B cell (primary cell): ENCODE measurements around the gene C1QTNF7. TPM values are rescaled to one million over a fixed set of nuclear protein-coding genes. Genes with fewer than 3 reads are reported as not detected.

Source experiments
- ATAC-seq: fragments of 200-7000 bp; cut with Tn5 transposase; one replicate; pipeline ENCODE4 v1.10.0; 2021; ENCODE audit warnings: low read depth, mild to moderate bottlenecking, moderate number of reproducible peaks, moderate library complexity
- CTCF ChIA-PET: fragments of 350-600 bp; sonication (Branson Sonifier 250); formaldehyde crosslinking; loops from one replicate; lab custom pipeline; 2021; ENCODE audit warnings: antibody characterized with exemption, inconsistent platforms; lab: Charles Lee
- POLR2A ChIA-PET: fragments of 350-600 bp; sonication (Branson Sonifier 250); formaldehyde crosslinking; loops from one replicate; lab custom pipeline; 2021; ENCODE audit warnings: antibody characterized with exemption; lab: Charles Lee
- DNase-seq: peaks from one replicate; pipeline ENCODE4 v3.0.0; 2013
- H2AFZ ChIP-seq: 2 replicates; pipeline ENCODE4 v1.6.1; 2012; ENCODE audit warnings: mild to moderate bottlenecking, low read depth, low read length; ENCODE audit not compliant: insufficient read depth, poor library complexity, severe bottlenecking
- H3K27ac ChIP-seq, 2 donors: 1 replicate in 1 of 2; 2 replicates in 1 of 2; pipeline ENCODE4 v1.5.1; 2012 to 2013; ENCODE audit warnings: low read length in 2 of 2, mild to moderate bottlenecking in 2 of 2, moderate library complexity in 1 of 2
- H3K27me3 ChIP-seq, 4 experiments: fragments of 200-600 bp in 1 of 4; sonication (generic) in 1 of 4; replicated peaks in 1 of 4; 1 replicate in 2 of 4; 2 replicates in 2 of 4; pipeline versions ENCODE4 v1.6.1 to v1.7.0; 2013 to 2016; ENCODE audit warnings: low read length in 3 of 4, mild to moderate bottlenecking in 2 of 4, mixed read lengths in 1 of 4, moderate library complexity in 1 of 4; ENCODE audit not compliant: insufficient read depth in 4 of 4, control insufficient read depth in 3 of 4; ENCODE audit errors: control extremely low read depth in 1 of 4
- H3K36me3 ChIP-seq, 2 experiments: replicated peaks in 1 of 2; 1 replicate in 1 of 2; 2 replicates in 1 of 2; pipeline versions ENCODE4 v1.6.1 to v1.7.1; 2013; ENCODE audit warnings: low read length in 1 of 2; ENCODE audit not compliant: insufficient read depth in 2 of 2, control insufficient read depth in 1 of 2; ENCODE audit errors: control extremely low read depth in 1 of 2, extremely low read depth in 1 of 2
- H3K4me1 ChIP-seq, 2 donors: fragments of 200-600 bp in 1 of 2; sonication (generic) in 1 of 2; 1 replicate in 1 of 2; 2 replicates in 1 of 2; pipeline versions ENCODE4 v1.5.1 to v1.6.1; 2013 to 2017; ENCODE audit warnings: low read length in 2 of 2; ENCODE audit not compliant: control insufficient read depth in 2 of 2, insufficient read depth in 2 of 2
- H3K4me2 ChIP-seq: replicated peaks from 2 replicates; pipeline ENCODE3; 2012; ENCODE audit warnings: mild to moderate bottlenecking, low read depth, low read length; ENCODE audit not compliant: poor library complexity, severe bottlenecking
- H3K4me3 ChIP-seq, 5 experiments: fragments of 200-600 bp in 1 of 5; sonication (generic) in 1 of 5; 1 replicate in 3 of 5; 2 replicates in 2 of 5; pipeline versions ENCODE4 v1.5.1 to v1.7.0; 2011 to 2016; ENCODE audit warnings: low read length in 4 of 5, mild to moderate bottlenecking in 4 of 5, low read depth in 2 of 5, control low read depth in 1 of 5, moderate library complexity in 1 of 5; ENCODE audit not compliant: insufficient read depth in 1 of 5; ENCODE audit errors: control extremely low read depth in 1 of 5, extremely low read depth in 1 of 5
- H3K79me2 ChIP-seq: fragments of 200-600 bp; sonication (generic); one replicate; pipeline ENCODE4 v1.6.0; 2016; ENCODE audit warnings: low read length; ENCODE audit not compliant: control insufficient read depth, insufficient read depth
- H3K9ac ChIP-seq: fragments of 200-600 bp; sonication (generic); 2 replicates; pipeline ENCODE4 v1.6.1; 2017; ENCODE audit warnings: mild to moderate bottlenecking, low read length, moderate library complexity
- H3K9me3 ChIP-seq, 3 donors: one replicate each; pipeline versions ENCODE4 v1.6.1 to v1.7.1; 2013; ENCODE audit warnings: low read length in 2 of 3; ENCODE audit not compliant: control insufficient read depth in 2 of 3, insufficient read depth in 1 of 3; ENCODE audit errors: control extremely low read depth in 1 of 3
- H4K20me1 ChIP-seq: 2 replicates; pipeline ENCODE4 v1.6.0; 2012; ENCODE audit warnings: mild to moderate bottlenecking, low read length; ENCODE audit not compliant: insufficient read depth, control insufficient read depth, poor library complexity, severe bottlenecking
- H3K27ac Mint-ChIP-seq: one replicate; pipeline ENCODE4 v1.8.0; 2021; ENCODE audit warnings: mixed read lengths
- H3K27me3 Mint-ChIP-seq: one replicate; pipeline ENCODE4 v1.8.0; 2021; ENCODE audit warnings: mixed read lengths
- H3K4me1 Mint-ChIP-seq: one replicate; pipeline ENCODE4 v1.8.0; 2021; ENCODE audit warnings: mixed read lengths
- H3K4me3 Mint-ChIP-seq: one replicate; pipeline ENCODE4 v1.8.0; 2021; ENCODE audit warnings: mixed read lengths
- H3K9me3 Mint-ChIP-seq: one replicate; pipeline ENCODE4 v1.8.0; 2022; ENCODE audit warnings: mixed read lengths; ENCODE audit not compliant: insufficient read depth
- CTCF ChIP-seq: fragments of 200-600 bp; IDR thresholded peaks from one replicate; pipeline ENCODE4 v1.8.0; 2022; ENCODE audit warnings: antibody characterized with exemption, mild to moderate bottlenecking
- EZH2 ChIP-seq: IDR thresholded peaks from 2 replicates; pipeline ENCODE4 v1.6.1; 2012; ENCODE audit warnings: borderline replicate concordance, low read depth, mild to moderate bottlenecking, moderate library complexity, low read length; ENCODE audit not compliant: insufficient read depth, poor library complexity, severe bottlenecking
- WGBS: methylation state at CpG from one replicate; pipeline ENCODE4 v1.1.5; 2013; ENCODE audit warnings: missing lambda C conversion rate; ENCODE audit not compliant: insufficient coverage; 5-methylcytosine and 5-hydroxymethylcytosine counted together
- intact Hi-C: fragments of 100-400 bp; cut with micrococcal nuclease; formaldehyde crosslinking; loops from one replicate; pipeline ENCODE4 v1.10.0; 2022
- polyA plus RNA-seq: library from polyadenylated mRNA; depleted of rRNA; stranded (reverse); fragments of >200 nt; gene quantifications from 2 replicates; pipeline ENCODE4 v1.2.3, GENCODE V29; 2012
- total RNA-seq, 2 donors: library from RNA; stranded (reverse); fragments of 120-200 nt in 1 of 2; gene quantifications; 1 replicate in 1 of 2; 2 replicates in 1 of 2; pipeline versions ENCODE4 v1.2.3 to v1.2.4, GENCODE V29; 2013 to 2022

The C1QTNF7 gene
- total and polyA plus RNA-seq, 2 donors (not counting 1 experiment from before 2014, with no cell fraction given) = not detected

GRCh38 chr4:15385928-15386327 lies 41.9 kb upstream of the C1QTNF7 start:
- Histone ChIP-seq H3K4me1 (no peaks in the 10 kb centered on the region), H3K9ac (no peak overlapping the region), H2AFZ (no peak overlapping the region), H3K79me2 (no peaks in the 10 kb centered on the region), H3K4me2 (no peak overlapping the region), H3K27ac (no peak overlapping the region), H3K9me3 (no peaks in the 10 kb centered on the region), H3K36me3 (no peaks in the 10 kb centered on the region), H3K4me3 (no peak overlapping the region), H4K20me1 (no peaks in the 10 kb centered on the region), H3K27me3 (no peaks in the 10 kb centered on the region)
- no peak for TF ChIP-seq CTCF
- no peak for TF ChIP-seq EZH2
- no peak for DNase-seq
- CTCF ChIA-PET = interaction anchor here (1.2 to 3.8 kb wide), 2 partner anchors 11 to 72 kb away, joined by 3 to 25 read pairs; no protein-coding TSS in a partner anchor
- POLR2A ChIA-PET = no interaction called here
- intact Hi-C loops = no loop called here
- WGBS = 95% methylated on average over 3 of the region's 4 CpGs
- Mint-ChIP-seq H3K27ac (no peak overlapping the region), H3K9me3 (no peaks in the 10 kb centered on the region), H3K4me1 (no peaks in the 10 kb centered on the region), H3K4me3 (no peak overlapping the region), H3K27me3 (peaks cover 5% of the 10 kb centered on the region)
- no peak for ATAC-seq

- H3K27ac Mint-ChIP-seq = no peak overlapping the region
Observed at GRCh38 chr4:15390494-15390893, 37.3 kb upstream of the C1QTNF7 start.

More at GRCh38 chr4:15390494-15390893, 37.3 kb upstream of the C1QTNF7 start:
- Histone ChIP-seq H3K79me2 (no peaks in the 10 kb centered on the region), H4K20me1 (no peaks in the 10 kb centered on the region), H2AFZ (no peak overlapping the region), H3K27ac (no peak overlapping the region), H3K36me3 (no peaks in the 10 kb centered on the region), H3K4me3 (no peak overlapping the region), H3K4me1 (no peaks in the 10 kb centered on the region), H3K4me2 (no peak overlapping the region), H3K9me3 (no peaks in the 10 kb centered on the region), H3K9ac (no peak overlapping the region), H3K27me3 (no peaks in the 10 kb centered on the region)
- no peak for DNase-seq
- ChIA-PET POLR2A (no interaction called here), CTCF (interaction anchor here (1.5 kb wide), 1 partner anchor 10 kb away, joined by 3 read pairs; no protein-coding TSS in a partner anchor)
- ATAC-seq = no peak
- H3K4me1 Mint-ChIP-seq = no peaks in the 10 kb centered on the region
- H3K27me3 Mint-ChIP-seq = peaks cover 4% of the 10 kb centered on the region
- TF ChIP-seq EZH2 (no peak), CTCF (no peak)
- intact Hi-C loops = no loop called here
- 89% methylated on average over 2 of the region's 3 CpGs for WGBS
- no peaks in the 10 kb centered on the region for H3K9me3 Mint-ChIP-seq
- H3K4me3 Mint-ChIP-seq = no peak overlapping the region
